KMS-11 (cell line): Measurements from ENCODE around the gene GLTPD2.

Source experiments
- H2AFZ ChIP-seq: fragments of 200-600 bp; sonication (generic); 2 replicates; pipeline ENCODE4 v1.6.1; 2016; ENCODE audit warnings: antibody characterized with exemption, mixed run types, low read depth
- H3K27ac ChIP-seq: fragments of 200-600 bp; sonication (generic); 2 replicates; pipeline ENCODE4 v1.6.1; 2016; ENCODE audit warnings: mild to moderate bottlenecking, mixed run types
- H3K27me3 ChIP-seq: fragments of 200-600 bp; sonication (generic); 2 replicates; pipeline ENCODE4 v1.6.1; 2017; ENCODE audit warnings: mild to moderate bottlenecking, low read depth, mixed run types, moderate library complexity; ENCODE audit not compliant: insufficient read depth
- H3K36me3 ChIP-seq: fragments of 200-600 bp; sonication (generic); 2 replicates; pipeline ENCODE4 v1.6.1; 2017; ENCODE audit warnings: mild to moderate bottlenecking, mixed run types; ENCODE audit not compliant: insufficient read depth
- H3K4me1 ChIP-seq: fragments of 200-600 bp; sonication (generic); 2 replicates; pipeline ENCODE4 v1.6.1; 2016; ENCODE audit warnings: mild to moderate bottlenecking, low read depth, mixed run types; ENCODE audit not compliant: poor library complexity, severe bottlenecking
- H3K4me2 ChIP-seq: fragments of 200-600 bp; sonication (generic); 2 replicates; pipeline ENCODE4 v1.7.0; 2016; ENCODE audit warnings: mild to moderate bottlenecking, mixed run types
- H3K4me3 ChIP-seq: fragments of 200-600 bp; sonication (generic); IDR thresholded peaks from 2 replicates; pipeline ENCODE4 v1.6.1; 2017; ENCODE audit warnings: low read depth, low read length, mixed read lengths; ENCODE audit not compliant: insufficient read depth
- H3K79me2 ChIP-seq: fragments of 200-600 bp; sonication (generic); 2 replicates; pipeline ENCODE4 v1.6.1; 2016; ENCODE audit warnings: low read depth, mixed run types; ENCODE audit not compliant: insufficient read depth
- H3K9ac ChIP-seq: fragments of 200-600 bp; sonication (generic); 2 replicates; pipeline ENCODE4 v1.6.1; 2016; ENCODE audit warnings: mild to moderate bottlenecking, mixed run types
- H4K20me1 ChIP-seq: fragments of 200-600 bp; sonication (generic); 2 replicates; pipeline ENCODE4 v1.6.1; 2016; ENCODE audit warnings: mild to moderate bottlenecking, mixed run types; ENCODE audit not compliant: insufficient read depth
- TF ChIP-seq, protein P1 (sequence below): fragments of 200-600 bp; sonication (generic); conservative IDR thresholded peaks from 2 replicates; pipeline ENCODE4 v1.6.1; 2017; ENCODE audit warnings: low read depth, mild to moderate bottlenecking, antibody characterized with exemption, low read length, moderate library complexity, mixed read lengths

The GLTPD2 gene

DNA sequence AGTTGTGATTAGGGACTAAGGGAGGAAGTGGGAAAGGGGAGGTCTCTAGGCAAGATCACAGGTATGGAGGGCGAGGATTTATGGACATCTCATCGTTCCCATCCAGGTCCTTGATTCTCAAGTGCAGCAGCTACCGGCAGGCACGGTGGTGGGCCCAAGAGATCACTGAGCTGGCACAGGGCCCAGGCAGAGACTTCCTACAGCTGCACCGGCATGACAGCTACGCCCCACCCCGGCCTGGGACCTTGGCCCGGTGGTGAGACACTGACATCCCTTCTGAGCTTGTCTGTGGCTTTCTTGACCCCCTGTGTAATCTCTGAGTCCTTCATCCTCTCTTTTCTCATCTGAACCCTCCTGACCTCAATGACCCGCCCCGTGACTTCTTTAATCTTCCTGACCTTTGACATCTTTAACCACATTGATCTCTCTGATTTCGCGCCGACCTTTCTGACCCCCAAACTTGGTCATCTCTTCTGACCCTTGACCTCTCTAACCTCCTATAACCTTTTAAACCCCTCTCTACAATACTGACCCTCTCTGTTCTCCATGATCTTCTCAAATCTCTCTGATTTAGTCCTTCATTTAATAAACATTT, 22.0 kb downstream of the GLTPD2 start:
- no peaks in the 10 kb centered on the region for H3K79me2 ChIP-seq
- peaks cover 3% of the 10 kb centered on the region for H3K4me1 ChIP-seq
- no peaks in the 10 kb centered on the region for H3K36me3 ChIP-seq
- H4K20me1 ChIP-seq = no peaks in the 10 kb centered on the region
- H3K4me2 ChIP-seq = no peak overlapping the region
- no peak overlapping the region for H3K27ac ChIP-seq
- no peak overlapping the region for H3K9ac ChIP-seq
- H2AFZ ChIP-seq = no peak overlapping the region
- TF ChIP-seq, protein P1, sequence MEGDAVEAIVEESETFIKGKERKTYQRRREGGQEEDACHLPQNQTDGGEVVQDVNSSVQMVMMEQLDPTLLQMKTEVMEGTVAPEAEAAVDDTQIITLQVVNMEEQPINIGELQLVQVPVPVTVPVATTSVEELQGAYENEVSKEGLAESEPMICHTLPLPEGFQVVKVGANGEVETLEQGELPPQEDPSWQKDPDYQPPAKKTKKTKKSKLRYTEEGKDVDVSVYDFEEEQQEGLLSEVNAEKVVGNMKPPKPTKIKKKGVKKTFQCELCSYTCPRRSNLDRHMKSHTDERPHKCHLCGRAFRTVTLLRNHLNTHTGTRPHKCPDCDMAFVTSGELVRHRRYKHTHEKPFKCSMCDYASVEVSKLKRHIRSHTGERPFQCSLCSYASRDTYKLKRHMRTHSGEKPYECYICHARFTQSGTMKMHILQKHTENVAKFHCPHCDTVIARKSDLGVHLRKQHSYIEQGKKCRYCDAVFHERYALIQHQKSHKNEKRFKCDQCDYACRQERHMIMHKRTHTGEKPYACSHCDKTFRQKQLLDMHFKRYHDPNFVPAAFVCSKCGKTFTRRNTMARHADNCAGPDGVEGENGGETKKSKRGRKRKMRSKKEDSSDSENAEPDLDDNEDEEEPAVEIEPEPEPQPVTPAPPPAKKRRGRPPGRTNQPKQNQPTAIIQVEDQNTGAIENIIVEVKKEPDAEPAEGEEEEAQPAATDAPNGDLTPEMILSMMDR = no peak
- no peak overlapping the region for H3K4me3 ChIP-seq
- no peaks in the 10 kb centered on the region for H3K27me3 ChIP-seq

DNA sequence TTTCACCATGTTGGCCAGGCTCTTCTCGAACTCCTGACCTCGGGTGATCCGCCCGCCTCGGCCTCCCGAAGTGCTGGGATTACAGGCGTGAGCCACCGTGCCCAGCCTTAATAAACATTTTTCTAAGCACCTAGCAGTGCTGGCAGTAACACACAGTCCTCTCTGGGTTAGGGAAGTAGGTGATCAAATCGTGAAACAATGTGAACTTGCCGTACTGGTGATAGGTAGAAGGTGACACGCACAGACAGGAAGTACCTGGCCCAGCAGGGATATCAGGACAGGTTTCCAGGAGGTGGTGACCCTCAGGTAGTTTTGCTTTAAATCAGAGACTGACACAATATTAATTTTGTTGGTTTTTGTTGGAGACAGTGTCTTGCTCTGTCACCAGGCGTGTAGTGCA, 22.7 kb downstream of the GLTPD2 start:
- Histone ChIP-seq H3K4me2 (no peak overlapping the region), H2AFZ (no peak overlapping the region), H3K27ac (no peak overlapping the region), H4K20me1 (no peaks in the 10 kb centered on the region), H3K27me3 (no peaks in the 10 kb centered on the region), H3K4me1 (no peaks in the 10 kb centered on the region), H3K9ac (no peak overlapping the region), H3K79me2 (no peaks in the 10 kb centered on the region), H3K36me3 (no peaks in the 10 kb centered on the region), H3K4me3 (no peak overlapping the region)
- TF ChIP-seq, protein P1 = no peak

DNA sequence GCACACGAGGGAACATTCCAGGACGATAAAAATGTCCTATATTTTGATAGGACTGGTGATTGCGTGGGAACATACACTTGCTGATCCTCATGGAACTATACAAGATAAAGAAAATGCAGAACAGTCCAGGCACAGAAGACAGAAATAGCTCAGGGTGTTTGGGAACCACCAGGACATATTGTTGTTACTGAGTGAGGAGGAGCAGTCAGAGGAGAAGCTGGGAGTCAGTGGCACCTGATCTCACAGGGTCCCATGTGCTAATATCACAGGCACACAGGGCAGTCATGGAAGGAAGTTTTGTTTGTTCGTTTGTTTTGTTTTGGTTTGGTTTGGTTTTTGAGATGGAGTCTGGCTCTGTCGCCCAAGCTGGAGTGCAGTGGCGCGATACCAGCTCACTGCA, 23.9 kb downstream of the GLTPD2 start:
- Histone ChIP-seq H2AFZ (no peak overlapping the region), H3K4me3 (no peak overlapping the region), H4K20me1 (no peaks in the 10 kb centered on the region), H3K27me3 (no peaks in the 10 kb centered on the region), H3K27ac (no peak overlapping the region), H3K4me2 (no peak overlapping the region), H3K4me1 (no peaks in the 10 kb centered on the region), H3K9ac (no peak overlapping the region), H3K36me3 (no peaks in the 10 kb centered on the region), H3K79me2 (no peaks in the 10 kb centered on the region)
- TF ChIP-seq, protein P1 = no peak

DNA sequence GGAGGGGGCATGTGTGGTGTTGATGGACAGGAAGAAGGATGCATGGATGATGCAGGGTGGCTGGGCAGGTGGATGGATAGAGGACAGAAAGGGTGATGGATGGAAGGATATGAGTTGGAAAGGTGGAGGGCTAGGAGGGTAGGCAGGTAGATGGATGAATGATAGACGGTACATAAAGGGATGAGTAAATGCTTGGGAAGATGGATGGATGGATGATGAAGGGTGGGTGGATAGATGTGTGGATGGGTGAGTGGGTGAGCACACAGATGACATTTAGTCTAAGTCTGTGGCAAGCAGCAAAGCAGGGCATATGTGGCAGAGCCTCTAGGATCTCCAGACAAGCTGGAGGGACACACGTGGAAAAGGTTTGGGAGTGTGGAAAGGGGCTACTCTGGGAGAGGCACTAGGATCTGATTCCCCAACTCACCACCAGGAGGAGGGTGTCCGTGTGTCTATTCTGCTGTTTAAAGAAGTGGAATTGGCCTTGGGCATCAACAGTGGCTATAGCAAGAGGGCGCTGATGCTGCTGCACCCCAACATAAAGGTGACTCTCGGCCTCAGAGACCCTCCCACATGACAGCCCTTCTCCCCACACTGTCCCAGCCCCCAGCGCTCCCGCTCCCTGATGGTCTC, 26.4 kb downstream of the GLTPD2 start:
- H3K79me2 ChIP-seq = no peaks in the 10 kb centered on the region
- H4K20me1 ChIP-seq = no peaks in the 10 kb centered on the region
- H3K9ac ChIP-seq = no peak overlapping the region
- H3K4me1 ChIP-seq = no peaks in the 10 kb centered on the region
- no peak overlapping the region for H3K4me2 ChIP-seq
- no peak overlapping the region for H3K27ac ChIP-seq
- no peaks in the 10 kb centered on the region for H3K36me3 ChIP-seq
- H3K27me3 ChIP-seq = no peaks in the 10 kb centered on the region
- TF ChIP-seq, protein P1 = no peak
- H2AFZ ChIP-seq = no peak overlapping the region
- no peak overlapping the region for H3K4me3 ChIP-seq
